Measurements from ENCODE around the gene TRPV2.

Gene TRPV2

DNA sequence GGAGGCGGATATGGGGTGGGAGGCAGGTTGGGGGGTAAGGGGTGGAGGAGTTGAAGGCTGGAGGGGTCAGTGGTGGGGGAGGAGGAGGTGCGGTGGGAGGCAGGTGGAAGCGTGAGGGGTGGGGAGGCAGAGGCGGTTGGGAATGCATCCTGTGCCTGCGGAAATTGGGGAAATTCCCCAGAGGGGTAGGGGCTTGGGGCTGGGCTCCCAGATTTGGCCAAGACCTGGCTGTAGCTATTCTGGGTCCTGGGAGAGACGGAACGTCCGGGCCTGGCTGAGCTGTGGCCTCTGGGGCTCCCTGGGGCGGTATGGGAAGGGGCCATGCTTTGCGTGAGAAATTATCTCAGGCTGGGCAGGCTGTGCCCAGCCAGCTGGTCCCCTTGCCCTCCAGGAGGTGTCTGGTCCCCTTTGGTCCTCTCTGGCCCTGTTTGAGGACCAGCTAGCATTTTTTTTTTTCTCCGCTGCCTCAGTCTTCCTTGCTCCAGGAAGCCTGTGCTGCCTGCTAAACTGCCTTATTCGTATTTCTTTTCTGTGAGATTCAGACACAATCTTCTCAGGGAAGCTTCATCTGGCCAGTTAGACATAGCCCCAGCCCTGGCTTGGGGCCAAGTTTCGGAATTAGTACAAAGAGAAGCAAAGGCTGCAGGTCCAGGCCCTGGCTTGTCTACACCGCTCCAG, 7.3 kb upstream of the TRPV2 start:
- no peak for DNase-seq

DNA sequence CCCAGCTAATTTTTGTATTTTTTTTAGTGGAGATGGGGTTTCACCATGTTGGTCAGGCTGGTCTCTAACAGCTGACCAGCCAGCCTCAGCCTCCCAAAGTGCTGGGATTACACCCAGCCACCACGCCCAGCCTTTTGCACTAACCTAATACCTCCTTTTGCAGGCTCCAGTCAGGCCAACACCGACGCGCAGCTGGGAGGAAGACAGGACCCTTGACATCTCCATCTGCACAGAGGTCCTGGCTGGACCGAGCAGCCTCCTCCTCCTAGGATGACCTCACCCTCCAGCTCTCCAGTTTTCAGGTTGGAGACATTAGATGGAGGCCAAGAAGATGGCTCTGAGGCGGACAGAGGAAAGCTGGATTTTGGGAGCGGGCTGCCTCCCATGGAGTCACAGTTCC, 2.0 kb downstream of the TRPV2 start:
- DNase-seq, result no peak

DNA sequence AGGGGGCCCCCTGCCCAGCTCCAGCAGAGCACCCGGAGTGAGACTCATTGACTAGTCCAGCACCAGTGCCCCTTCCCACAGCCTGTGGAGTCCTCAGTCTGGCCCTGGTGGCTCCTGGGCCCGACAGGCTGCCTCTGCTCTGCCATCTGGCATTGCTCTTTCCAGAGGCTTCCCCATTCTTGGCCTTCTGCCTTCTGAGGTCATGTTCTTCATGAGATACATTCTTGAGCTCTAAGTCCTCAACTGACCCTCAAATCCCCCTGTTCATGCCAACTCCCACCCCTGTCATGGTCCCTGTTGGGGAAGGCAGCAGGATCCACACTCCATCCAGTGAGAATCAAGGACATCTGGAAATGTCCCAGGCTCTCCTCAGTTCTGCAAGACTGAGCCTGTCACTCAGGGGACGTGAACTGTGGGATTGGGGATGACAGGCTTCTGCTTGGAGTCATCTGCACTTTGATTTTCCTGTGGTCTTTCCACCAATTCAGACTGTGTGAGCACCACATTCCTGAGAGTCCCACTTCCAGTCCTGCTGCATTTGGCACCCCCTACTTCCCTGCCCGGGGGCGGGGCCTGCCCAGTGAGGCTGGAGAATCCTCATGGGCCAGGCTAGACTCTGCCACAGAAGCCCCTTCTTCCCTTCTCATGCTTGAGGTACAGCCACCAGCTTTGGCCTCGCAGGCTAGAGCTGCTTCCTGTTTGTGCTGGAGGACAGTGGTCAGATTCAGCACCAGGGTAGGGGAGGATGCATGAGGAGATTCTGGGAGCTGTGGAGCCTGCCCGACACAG, 2.7 kb downstream of the TRPV2 start:
- no peak for DNase-seq

DNA sequence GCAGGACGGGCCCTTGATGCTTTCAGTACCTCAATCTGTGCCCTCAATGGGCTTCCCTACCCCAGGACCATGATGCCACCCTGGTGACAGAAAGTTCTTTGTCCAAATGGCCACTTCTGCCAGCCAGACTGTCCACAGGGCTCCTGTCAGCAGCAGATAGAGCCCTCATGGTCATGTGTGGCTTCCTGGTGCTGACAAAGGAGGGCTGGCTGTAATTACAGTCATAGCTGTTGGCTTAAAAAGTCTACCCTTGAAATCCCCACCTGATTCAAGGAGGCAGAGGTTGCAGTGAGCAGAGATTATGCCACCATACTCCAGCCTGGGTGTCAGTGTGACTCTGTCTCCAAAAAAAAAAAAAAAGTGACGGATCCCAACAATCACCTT, 3.3 kb downstream of the TRPV2 start:
- no peak for DNase-seq

GRCh38 chr17:16419074-16419928, 3.9 kb downstream of the TRPV2 start:
- DNase-seq, result no peak

GRCh38 chr17:16419929-16420271, 4.5 kb downstream of the TRPV2 start:
- no peak for DNase-seq

DNA sequence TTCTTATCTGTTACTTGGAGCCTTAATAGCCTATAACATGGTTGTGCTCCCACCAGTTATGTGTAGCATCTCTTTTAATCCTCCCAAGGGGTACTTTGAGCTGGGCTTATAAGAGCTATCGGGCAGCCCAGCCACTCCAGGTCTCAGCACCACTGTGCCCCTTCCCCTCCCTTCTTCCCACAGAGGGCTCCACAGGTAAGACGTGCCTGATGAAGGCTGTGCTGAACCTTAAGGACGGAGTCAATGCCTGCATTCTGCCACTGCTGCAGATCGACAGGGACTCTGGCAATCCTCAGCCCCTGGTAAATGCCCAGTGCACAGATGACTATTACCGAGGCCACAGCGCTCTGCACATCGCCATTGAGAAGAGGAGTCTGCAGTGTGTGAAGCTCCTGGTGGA, 7.0 kb downstream of the TRPV2 start:
- DNase-seq, result no peak

DNA sequence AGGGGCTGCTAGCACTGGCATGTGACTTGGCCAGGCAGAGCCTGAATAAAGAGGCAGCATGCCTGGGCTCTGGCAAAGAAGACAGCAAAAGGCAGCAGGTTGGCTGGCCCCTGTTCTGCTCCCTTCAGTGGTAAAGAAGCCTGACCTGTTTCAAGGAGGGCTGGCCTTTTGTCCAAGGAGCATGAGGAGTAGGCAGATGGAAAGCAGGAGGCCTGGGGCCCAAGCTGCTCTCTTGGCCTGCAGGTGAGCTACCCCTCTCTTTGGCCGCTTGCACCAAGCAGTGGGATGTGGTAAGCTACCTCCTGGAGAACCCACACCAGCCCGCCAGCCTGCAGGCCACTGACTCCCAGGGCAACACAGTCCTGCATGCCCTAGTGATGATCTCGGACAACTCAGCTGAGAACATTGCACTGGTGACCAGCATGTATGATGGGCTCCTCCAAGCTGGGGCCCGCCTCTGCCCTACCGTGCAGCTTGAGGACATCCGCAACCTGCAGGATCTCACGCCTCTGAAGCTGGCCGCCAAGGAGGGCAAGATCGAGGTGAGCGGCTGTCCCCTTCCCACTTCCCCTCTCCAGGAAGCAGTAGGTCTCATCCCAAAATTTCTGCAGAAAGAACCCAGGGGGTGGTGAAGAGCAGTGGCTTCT, 8.0 kb downstream of the TRPV2 start:
- DNase-seq, result no peak

DNA sequence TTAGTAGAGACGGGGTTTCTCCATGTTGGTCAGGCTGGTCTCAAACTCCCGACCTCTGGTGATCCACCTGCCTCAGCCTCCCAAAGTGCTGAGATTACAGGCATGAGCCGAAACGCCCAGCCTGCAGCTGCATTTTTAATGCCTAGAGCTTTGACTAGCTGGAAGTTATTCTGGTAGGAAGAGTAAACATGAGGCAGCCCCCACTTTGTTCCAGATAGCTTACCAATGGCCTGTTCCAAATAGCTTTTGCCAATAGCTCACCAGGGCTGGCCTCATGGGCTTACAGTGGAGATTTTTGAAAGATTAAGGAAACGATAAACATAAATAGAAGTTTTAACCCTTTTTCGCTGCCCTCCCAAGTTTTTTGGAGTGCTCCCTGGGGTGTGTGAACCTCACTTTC, 9.8 kb downstream of the TRPV2 start:
- no peak for DNase-seq

DNA sequence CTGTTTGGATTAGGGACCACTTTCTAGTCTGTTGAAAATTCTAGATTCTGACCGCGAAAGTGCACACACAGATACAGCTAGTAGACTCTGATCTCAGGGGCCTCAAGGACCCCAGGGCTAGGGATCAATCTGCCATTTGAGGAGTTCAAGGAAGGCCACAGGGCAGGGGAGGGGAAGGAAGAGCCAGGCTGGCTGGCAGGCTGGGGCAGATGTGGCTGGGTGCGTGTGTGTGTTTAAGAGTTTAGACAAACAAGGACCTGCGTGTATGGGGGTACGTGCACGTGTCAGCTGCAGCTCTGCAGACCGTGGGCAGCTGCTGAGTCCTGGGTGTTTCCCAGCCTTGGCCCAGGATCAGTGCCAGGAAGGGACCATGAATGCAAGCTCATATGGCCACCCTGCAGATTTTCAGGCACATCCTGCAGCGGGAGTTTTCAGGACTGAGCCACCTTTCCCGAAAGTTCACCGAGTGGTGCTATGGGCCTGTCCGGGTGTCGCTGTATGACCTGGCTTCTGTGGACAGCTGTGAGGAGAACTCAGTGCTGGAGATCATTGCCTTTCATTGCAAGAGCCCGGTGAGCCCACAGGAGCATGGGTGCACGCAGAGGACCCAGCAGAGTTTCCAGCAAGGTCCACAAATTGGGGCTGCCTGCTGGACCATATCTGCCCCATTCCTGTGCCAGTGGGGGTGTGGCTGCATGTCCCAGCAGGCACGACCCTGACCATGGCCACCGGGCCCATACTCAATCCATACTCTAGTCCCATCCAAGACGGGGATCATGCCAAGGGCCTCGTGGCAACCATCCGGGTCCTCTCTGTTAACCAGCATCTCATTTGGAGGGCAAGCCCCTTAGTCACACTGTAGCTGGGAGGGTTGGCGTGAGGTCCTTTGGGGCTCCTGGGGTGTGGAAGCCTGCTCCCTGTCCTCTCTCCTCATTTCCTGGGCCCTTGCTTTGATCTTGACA, 10.6 kb downstream of the TRPV2 start:
- DNase-seq, result no peak

DNA sequence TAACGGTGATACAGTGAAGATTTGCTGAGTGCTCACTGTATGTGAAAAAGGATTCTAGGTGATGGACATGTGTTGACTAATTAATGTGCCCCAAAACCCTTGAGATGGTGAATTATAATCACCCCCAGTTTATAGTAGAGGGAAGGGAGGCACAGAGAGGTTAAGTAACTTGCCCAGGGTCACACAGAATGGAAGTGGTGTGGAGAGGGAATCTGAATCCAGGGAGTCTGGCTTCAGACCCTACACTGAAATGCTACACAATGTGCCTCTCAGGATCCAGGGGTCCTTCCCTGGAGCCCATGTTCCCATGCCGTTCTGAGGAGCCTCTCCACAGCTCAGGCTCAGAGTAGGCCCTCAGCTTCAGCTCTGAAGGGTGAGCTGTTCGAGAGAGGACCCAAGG, 11.6 kb downstream of the TRPV2 start:
- DNase-seq, result no peak

DNA sequence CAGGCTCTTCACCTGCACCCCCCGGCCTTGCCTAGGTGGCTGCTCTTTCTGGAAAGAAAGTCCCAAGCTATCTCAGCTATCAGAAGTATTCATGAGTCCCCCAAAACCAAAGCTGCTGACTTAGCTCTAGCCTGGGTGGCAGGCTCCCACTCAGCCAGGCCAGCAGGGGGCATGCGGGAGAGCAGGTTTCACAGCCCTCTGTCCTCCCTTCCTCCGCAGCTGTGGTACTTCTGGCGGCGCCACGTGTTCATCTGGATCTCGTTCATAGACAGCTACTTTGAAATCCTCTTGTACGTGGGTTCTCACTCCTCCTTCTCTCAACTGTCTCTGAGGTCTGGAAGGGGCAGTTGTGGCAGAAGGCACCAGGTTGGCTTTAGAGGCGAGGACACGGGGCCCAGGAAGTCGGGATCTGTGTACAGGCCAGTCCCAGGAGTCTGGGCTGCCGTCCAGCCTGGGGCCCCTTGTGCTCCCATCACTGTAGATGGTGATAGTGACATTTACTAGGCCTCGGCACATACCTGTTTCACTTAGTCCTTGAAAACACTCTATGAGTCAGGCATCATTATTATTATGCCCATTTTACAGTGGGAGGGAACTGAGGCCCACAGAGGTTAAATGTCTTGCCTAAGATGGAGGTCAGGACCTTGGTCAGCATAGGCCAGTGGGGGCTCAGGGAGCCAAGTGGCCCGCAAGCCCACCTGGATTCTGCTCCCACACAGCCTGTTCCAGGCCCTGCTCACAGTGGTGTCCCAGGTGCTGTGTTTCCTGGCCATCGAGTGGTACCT, 12.9 kb downstream of the TRPV2 start:
- DNase-seq, result no peak

DNA sequence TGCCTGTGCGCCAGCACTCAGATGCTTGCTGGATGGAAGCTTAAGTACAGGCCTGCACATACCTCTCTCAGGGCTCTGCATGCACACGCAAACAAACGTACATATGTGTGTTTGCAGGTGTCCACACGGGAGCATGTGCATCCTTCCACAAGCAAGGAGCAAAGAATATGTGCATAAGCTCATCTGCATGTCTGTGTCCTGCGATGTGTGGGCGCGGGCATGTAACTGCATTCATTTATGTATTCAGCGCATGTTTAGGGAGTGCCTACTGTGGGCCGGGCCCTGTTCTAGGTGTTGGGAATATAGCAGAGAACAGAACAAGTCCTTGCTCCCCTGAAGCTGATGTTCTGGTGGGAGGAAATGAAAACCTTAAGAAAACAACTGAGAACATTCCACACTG, 13.7 kb downstream of the TRPV2 start:
- no peak for DNase-seq

DNA sequence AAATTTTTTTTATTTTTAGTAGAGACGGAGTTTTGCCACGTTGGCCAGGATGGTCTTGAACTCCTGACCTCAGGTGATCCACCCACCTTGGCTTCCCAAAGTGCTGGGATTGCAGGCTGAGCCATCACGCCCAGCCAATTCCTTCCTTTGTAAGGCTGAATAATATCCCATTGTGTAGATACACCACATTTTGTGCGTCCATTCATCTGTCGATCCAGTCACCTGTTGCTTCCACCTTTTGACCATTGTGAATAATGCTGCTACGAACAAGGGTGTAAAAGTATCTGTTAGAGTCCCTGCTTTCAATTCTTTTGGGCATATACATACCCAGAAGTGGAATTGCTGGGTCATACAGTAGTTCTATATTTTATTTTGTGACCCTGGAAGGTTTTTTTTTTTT, 15.3 kb downstream of the TRPV2 start:
- DNase-seq, result no peak

GRCh38 chr17:16432017-16432416, 16.6 kb downstream of the TRPV2 start:
- no peak for DNase-seq

DNA sequence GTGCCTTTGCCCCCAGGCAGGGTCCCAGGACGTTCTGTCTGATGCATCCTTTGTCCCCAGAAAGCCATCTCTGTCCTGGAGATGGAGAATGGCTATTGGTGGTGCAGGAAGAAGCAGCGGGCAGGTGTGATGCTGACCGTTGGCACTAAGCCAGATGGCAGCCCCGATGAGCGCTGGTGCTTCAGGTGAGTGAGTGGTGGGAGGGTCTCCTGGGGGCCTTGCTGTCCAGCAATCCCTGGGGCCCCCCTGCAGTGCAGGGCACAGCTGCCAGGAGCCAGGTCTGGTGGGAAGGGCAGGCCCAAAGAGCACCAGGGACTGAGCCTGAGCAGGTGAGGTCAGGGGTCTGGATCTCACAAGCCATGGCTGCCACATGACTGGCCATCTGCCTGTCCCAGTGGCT, 18.1 kb downstream of the TRPV2 start:
- DNase-seq, result no peak

DNA sequence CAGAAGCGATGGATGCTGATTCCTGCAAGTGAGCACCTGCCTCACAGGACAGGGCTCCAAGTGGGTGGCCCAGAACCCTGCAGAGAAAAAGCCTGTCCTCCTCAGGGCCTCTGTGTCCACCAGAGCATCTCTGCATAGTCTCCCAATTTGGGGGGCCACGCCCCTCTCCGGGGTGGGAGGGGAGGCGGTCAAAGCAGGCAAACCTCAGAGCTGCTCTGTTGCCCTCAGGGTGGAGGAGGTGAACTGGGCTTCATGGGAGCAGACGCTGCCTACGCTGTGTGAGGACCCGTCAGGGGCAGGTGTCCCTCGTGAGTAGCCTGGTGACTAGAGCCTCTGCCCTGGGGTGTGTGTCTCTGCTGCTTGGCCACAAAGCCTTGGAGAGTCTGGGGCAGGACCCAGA, 19.3 kb downstream of the TRPV2 start:
- DNase-seq, result no peak

GRCh38 chr17:16435925-16436886, 20.8 kb downstream of the TRPV2 start:
- DNase-seq, result no peak

DNA sequence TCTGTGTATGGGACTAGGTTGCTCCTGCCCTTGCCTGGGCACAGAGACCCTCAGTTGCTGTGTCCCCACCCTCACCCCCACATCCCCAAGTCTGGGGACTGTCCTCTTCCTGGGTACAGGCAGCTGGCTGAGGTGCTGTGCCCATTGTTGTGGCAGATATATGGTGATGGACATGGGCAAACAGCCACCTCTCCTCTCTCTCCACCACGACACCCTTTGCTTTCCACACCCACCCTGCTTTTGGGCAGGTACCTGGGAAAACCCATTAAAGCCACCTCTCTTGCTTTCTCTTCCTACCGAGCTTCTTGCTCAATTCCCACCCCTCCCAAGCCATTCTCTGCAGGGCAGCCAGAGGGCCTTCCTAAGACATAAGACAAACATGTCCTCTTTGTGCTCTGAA, 21.7 kb downstream of the TRPV2 start:
- DNase-seq, result no peak

- no peak for DNase-seq
These were observed 22.8 kb downstream of the TRPV2 start for GRCh38 chr17:16438173-16438556.

All from NCI-H2029 (cell line).